GM12873 (cell line): ENCODE measurements around the gene SIX1.

ENCODE experiments used
- CTCF ChIP-seq: IDR thresholded peaks from 2 replicates; pipeline ENCODE4 v1.5.1; 2012; ENCODE audit warnings: low read depth, mild to moderate bottlenecking, moderate library complexity, low read length, control low read depth; ENCODE audit not compliant: insufficient read depth; ENCODE audit errors: missing control alignments

SIX1 gene

GRCh38 chr14:60637479-60638315 is 11.6 kb downstream of the SIX1 start:
- no peak for TF ChIP-seq CTCF

GRCh38 chr14:60636879-60637478 is 12.3 kb downstream of the SIX1 start:
- no peak for TF ChIP-seq CTCF

GRCh38 chr14:60634153-60634552 is 15.1 kb downstream of the SIX1 start:
- TF ChIP-seq CTCF, result no peak

- TF ChIP-seq CTCF, result no peak
Observed at GRCh38 chr14:60632777-60633176, 16.5 kb downstream of the SIX1 start.

GRCh38 chr14:60632257-60632656 is 17.0 kb downstream of the SIX1 start:
- no peak for TF ChIP-seq CTCF

GRCh38 chr14:60631842-60632241 is 17.4 kb downstream of the SIX1 start:
- no peak for TF ChIP-seq CTCF

GRCh38 chr14:60630129-60630528 is 19.1 kb downstream of the SIX1 start:
- no peak for TF ChIP-seq CTCF
